HL-60 (cell line): Measurements from ENCODE around the gene FUT8.

Experiments
- DNase-seq, 2 experiments: peaks; one replicate each; pipeline ENCODE4 v3.0.0-alpha.2; 2010 to 2020; ENCODE audit warnings: low read depth in 1 of 2, low spot score in 1 of 2
- H3K27ac ChIP-seq: fragments of 250-450 bp; sonication (Bioruptor Pico); replicated peaks from 2 replicates; pipeline ENCODE4 v1.5.1; 2020; ENCODE audit warnings: mild to moderate bottlenecking, moderate library complexity
- H3K27me3 ChIP-seq: fragments of 250-450 bp; sonication (Bioruptor Pico); 2 replicates; pipeline ENCODE4 v1.5.1; 2021; ENCODE audit warnings: mild to moderate bottlenecking, moderate library complexity; ENCODE audit not compliant: insufficient read depth, poor library complexity, severe bottlenecking
- H3K4me3 ChIP-seq: replicated peaks from 2 replicates; pipeline ENCODE4 v1.5.1; 2011; ENCODE audit warnings: mild to moderate bottlenecking, control low read depth, low read length; ENCODE audit not compliant: insufficient read depth
- CTCF ChIP-seq: IDR thresholded peaks from one replicate; pipeline ENCODE4 v1.5.1; 2011; ENCODE audit warnings: low read length, control low read depth, inconsistent platforms; ENCODE audit not compliant: insufficient read depth
- GABPA ChIP-seq: IDR thresholded peaks from 2 replicates; pipeline ENCODE4 v1.6.1; 2012; ENCODE audit warnings: low read depth
- POLR2AphosphoS5 ChIP-seq: IDR thresholded peaks from 2 replicates; pipeline ENCODE4 v1.6.1; 2012; ENCODE audit warnings: low read depth
- REST ChIP-seq: IDR thresholded peaks from 2 replicates; pipeline ENCODE4 v1.6.1; 2012; ENCODE audit warnings: low read depth; ENCODE audit not compliant: insufficient replicate concordance
- SPI1 ChIP-seq: IDR thresholded peaks from 2 replicates; pipeline ENCODE4 v1.6.1; 2012; ENCODE audit warnings: low read depth, mild to moderate bottlenecking, borderline replicate concordance

FUT8 gene

GRCh38 chr14:65487783-65488494, 75.4 kb downstream of the FUT8 start:
- Histone ChIP-seq H3K27me3 (no peaks in the 10 kb centered on the region), H3K4me3 (no peak overlapping the region), H3K27ac (no peak overlapping the region)
- DNase-seq: no peak
- no peak for TF ChIP-seq REST
- TF ChIP-seq POLR2AphosphoS5: no peak
- TF ChIP-seq CTCF: no peak
- TF ChIP-seq SPI1: no peak
- TF ChIP-seq GABPA: no peak

GRCh38 chr14:65491274-65491673, 78.7 kb downstream of the FUT8 start:
- Histone ChIP-seq H3K27me3 (no peaks in the 10 kb centered on the region), H3K4me3 (no peak overlapping the region), H3K27ac (no peak overlapping the region)
- DNase-seq: no peak
- TF ChIP-seq POLR2AphosphoS5 (no peak), SPI1 (no peak), GABPA (no peak), REST (no peak), CTCF (no peak)

GRCh38 chr14:65492266-65492665, 79.7 kb downstream of the FUT8 start:
- Histone ChIP-seq H3K4me3 (no peak overlapping the region), H3K27me3 (no peaks in the 10 kb centered on the region), H3K27ac (no peak overlapping the region)
- peak; percentile 1 to 2 for DNase-seq
- TF ChIP-seq CTCF (no peak), SPI1 (peak; percentile 76), GABPA (peak; percentile 55; the same call in 1 of the 2 replicates)

- no peak for DNase-seq
- H3K4me3 ChIP-seq: no peak overlapping the region
- no peak overlapping the region for H3K27ac ChIP-seq
- TF ChIP-seq GABPA (no peak), REST (no peak), CTCF (no peak), POLR2AphosphoS5 (no peak), SPI1 (no peak)
- H3K27me3 ChIP-seq: no peaks in the 10 kb centered on the region
Measured at GRCh38 chr14:65495196-65495595, 82.7 kb downstream of the FUT8 start.
